ENCODE data around the gene GPR35.

GPR35 gene

DNA sequence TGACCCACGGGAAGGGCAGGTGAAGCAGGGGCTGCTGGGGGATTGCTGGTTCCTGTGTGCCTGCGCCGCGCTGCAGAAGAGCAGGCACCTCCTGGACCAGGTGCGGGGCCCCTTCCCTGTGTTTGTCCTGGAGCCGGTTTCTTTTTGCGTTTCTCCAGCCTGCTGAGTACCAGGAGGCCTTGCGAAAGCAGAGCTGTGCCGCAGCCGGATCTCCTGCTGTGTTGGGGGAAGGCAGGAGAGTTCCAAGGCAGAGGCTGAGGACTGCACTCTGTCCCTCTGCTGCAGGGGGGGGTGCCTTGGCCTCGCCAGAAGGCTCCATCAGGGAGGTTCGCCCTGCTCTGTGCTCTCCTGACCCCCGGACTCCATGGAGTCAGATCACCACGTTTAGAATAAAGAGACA is 35.9 kb upstream of the GPR35 start:
- H3K4me3 ChIP-seq (ENCODE audit: low read length) = no peak overlapping the region
- no peak overlapping the region for H3K27ac ChIP-seq (ENCODE audit: low read length)
- H3K27me3 ChIP-seq (ENCODE audit: control insufficient read depth, insufficient read depth, low read length) = no peaks in the 10 kb centered on the region
- WGBS (ENCODE audit: insufficient coverage, insufficient read length) = no CpG with 5 or more reads among the region's 14 CpGs
- H3K4me1 ChIP-seq (ENCODE audit: control insufficient read depth, insufficient read depth, low read length) = peaks cover 8% of the 10 kb centered on the region
- no peaks in the 10 kb centered on the region for H3K9me3 ChIP-seq (ENCODE audit: control insufficient read depth, insufficient read depth, low read length)
- peaks cover 12% of the 10 kb centered on the region for H3K36me3 ChIP-seq (ENCODE audit: control insufficient read depth, insufficient read depth, low read length)
- DNase-seq (ENCODE audit: low read depth, low spot score) = no peak

DNA sequence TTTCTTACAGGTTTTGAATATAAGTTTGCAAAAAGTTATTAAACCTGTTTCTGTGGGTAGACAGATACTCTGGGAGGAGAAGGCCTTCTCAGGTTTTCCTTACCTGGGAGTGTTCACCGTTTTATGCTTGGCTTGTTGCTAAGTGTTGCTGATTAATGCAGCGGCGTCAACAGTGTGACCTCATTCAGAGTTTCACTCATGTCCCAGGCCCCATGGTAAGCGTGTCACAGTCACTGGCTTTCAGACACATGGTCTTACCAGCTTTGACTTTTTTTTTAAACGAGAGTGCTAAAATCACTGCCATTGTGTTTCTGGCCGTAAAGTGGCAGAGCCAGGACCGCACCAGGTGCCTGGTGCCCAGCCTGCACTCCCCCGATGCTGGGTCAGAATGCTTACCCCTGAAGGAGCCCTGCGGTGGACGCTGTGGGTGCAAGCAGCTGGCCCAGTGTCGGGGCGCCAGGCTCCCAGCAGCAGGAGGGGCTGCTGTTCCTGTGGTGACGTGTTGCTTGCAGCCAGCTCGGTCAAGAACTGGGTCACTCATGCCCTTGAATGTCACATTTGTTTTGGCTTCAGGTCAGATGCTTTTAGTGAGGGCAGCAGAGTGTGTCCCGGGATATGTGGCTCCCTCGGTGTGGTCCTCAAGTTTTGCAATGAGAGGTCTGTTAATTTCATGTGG is 35.3 kb upstream of the GPR35 start:
- no CpG with 5 or more reads among the region's 16 CpGs for WGBS (ENCODE audit: insufficient coverage, insufficient read length)
- Histone ChIP-seq H3K4me3 (ENCODE audit: low read length) (no peak overlapping the region), H3K4me1 (ENCODE audit: control insufficient read depth, insufficient read depth, low read length) (peaks cover 7% of the 10 kb centered on the region), H3K27me3 (ENCODE audit: control insufficient read depth, insufficient read depth, low read length) (no peaks in the 10 kb centered on the region), H3K36me3 (ENCODE audit: control insufficient read depth, insufficient read depth, low read length) (peaks cover 12% of the 10 kb centered on the region), H3K9me3 (ENCODE audit: control insufficient read depth, insufficient read depth, low read length) (no peaks in the 10 kb centered on the region), H3K27ac (ENCODE audit: low read length) (no peak overlapping the region)
- no peak for DNase-seq (ENCODE audit: low read depth, low spot score)

DNA sequence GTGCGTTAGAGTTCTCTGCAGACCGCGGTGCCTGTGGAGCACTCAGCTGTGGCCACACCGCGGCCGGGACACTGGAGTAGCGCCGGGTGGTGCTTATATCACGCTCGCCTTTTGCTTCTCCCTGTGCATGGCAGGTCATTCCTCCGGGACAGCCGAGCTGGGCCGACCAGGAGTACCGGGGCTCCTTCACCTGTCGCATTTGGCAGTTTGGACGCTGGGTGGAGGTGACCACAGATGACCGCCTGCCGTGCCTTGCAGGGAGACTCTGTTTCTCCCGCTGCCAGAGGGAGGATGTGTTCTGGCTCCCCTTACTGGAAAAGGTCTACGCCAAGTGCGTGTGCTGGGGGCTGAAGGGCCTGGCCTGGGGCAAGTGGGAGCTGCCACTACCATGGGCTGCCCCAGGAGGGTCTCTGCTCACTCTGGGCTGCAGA is 34.6 kb upstream of the GPR35 start:
- Histone ChIP-seq H3K4me3 (ENCODE audit: low read length) (no peak overlapping the region), H3K27ac (ENCODE audit: low read length) (no peak overlapping the region), H3K27me3 (ENCODE audit: control insufficient read depth, insufficient read depth, low read length) (no peaks in the 10 kb centered on the region), H3K4me1 (ENCODE audit: control insufficient read depth, insufficient read depth, low read length) (peaks cover 3% of the 10 kb centered on the region; the same call in 1 of the 2 replicates), H3K36me3 (ENCODE audit: control insufficient read depth, insufficient read depth, low read length) (peaks cover 12% of the 10 kb centered on the region), H3K9me3 (ENCODE audit: control insufficient read depth, insufficient read depth, low read length) (no peaks in the 10 kb centered on the region)
- WGBS (ENCODE audit: insufficient coverage, insufficient read length) = no CpG with 5 or more reads among the region's 21 CpGs
- DNase-seq (ENCODE audit: low read depth, low spot score) = no peak

DNA sequence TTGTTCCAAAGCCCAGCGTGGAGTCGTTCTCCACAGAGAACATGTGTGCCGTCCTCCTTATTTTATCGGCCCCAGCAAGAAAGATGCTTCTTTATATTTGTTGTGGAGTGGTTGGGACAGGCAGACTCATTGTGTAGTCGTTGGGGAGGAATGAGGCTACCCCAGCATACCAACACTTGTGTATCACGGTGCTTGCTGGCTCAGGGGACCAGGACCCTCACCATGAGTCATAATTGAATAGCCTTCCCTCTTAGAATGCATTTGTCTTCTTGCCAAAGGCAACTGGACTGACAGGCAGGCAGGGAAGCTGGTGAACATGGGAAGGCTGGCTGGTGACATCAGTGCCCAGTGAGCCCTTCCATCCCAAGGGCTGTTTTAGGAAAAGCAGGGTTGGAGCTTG is 34.1 kb upstream of the GPR35 start:
- no peak overlapping the region for H3K4me3 ChIP-seq (ENCODE audit: low read length)
- no peak for DNase-seq (ENCODE audit: low read depth, low spot score)
- WGBS (ENCODE audit: insufficient coverage, insufficient read length) = no CpG with 5 or more reads among the region's 6 CpGs
- H3K4me1 ChIP-seq (ENCODE audit: control insufficient read depth, insufficient read depth, low read length) = peaks cover 3% of the 10 kb centered on the region; the same call in 1 of the 2 replicates
- H3K27me3 ChIP-seq (ENCODE audit: control insufficient read depth, insufficient read depth, low read length) = no peaks in the 10 kb centered on the region
- H3K9me3 ChIP-seq (ENCODE audit: control insufficient read depth, insufficient read depth, low read length) = no peaks in the 10 kb centered on the region
- H3K27ac ChIP-seq (ENCODE audit: low read length) = no peak overlapping the region
- H3K36me3 ChIP-seq (ENCODE audit: control insufficient read depth, insufficient read depth, low read length) = peaks cover 16% of the 10 kb centered on the region

DNA sequence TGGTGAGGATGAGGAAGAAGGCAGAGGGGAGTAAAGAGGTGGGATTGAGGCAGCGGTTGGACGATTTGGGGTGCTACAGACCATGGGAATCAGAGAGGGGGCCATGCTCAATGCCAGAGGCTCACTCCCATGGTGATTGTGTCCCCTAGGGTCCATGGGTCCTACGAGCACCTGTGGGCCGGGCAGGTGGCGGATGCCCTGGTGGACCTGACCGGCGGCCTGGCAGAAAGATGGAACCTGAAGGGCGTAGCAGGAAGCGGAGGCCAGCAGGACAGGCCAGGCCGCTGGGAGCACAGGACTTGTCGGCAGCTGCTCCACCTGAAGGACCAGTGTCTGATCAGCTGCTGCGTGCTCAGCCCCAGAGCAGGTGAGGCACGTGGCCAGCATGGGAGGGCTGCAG is 33.5 kb upstream of the GPR35 start:
- Histone ChIP-seq H3K27me3 (ENCODE audit: control insufficient read depth, insufficient read depth, low read length) (no peaks in the 10 kb centered on the region), H3K9me3 (ENCODE audit: control insufficient read depth, insufficient read depth, low read length) (no peaks in the 10 kb centered on the region), H3K36me3 (ENCODE audit: control insufficient read depth, insufficient read depth, low read length) (peaks cover 19% of the 10 kb centered on the region), H3K4me3 (ENCODE audit: low read length) (no peak overlapping the region), H3K4me1 (ENCODE audit: control insufficient read depth, insufficient read depth, low read length) (peaks cover 3% of the 10 kb centered on the region; the same call in 1 of the 2 replicates), H3K27ac (ENCODE audit: low read length) (no peak overlapping the region)
- no peak for DNase-seq (ENCODE audit: low read depth, low spot score)
- no CpG with 5 or more reads among the region's 13 CpGs for WGBS (ENCODE audit: insufficient coverage, insufficient read length)

DNA sequence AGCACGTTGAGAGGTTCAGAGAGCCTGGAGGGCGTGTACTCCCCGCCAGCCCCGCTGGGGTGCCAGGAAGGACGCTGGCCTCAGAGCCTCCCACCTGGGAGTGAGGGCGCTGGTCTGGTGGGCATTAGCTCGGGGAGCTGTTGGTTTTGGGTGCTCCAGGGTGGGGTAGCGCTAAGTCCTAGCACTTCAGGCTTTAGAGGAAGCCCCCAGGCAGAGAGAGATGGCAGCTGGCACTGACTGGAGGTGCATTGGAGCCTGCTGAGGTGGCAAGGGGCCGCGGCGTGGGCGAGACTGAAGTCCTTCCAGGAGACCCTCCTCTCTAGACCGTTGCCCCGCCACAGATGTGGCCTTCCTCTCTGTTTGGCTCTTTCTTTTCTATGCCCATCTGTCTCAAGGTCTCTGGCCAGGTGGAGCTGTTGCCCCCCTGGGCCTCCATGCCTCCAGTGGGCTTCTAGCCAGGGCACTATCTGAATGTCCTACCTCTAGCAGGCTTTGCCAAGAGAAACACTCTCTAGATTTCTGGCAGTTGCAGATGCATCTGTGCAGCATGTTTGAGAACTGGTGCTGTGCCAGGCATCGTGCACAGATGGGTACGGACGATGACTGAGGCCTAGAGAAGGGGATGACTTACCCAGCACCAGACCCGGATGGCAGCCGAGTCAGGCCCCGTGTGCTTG is 32.1 kb upstream of the GPR35 start:
- Histone ChIP-seq H3K4me3 (ENCODE audit: low read length) (no peak overlapping the region), H3K4me1 (ENCODE audit: control insufficient read depth, insufficient read depth, low read length) (no peaks in the 10 kb centered on the region), H3K27ac (ENCODE audit: low read length) (no peak overlapping the region), H3K27me3 (ENCODE audit: control insufficient read depth, insufficient read depth, low read length) (no peaks in the 10 kb centered on the region), H3K36me3 (ENCODE audit: control insufficient read depth, insufficient read depth, low read length) (peaks cover 25% of the 10 kb centered on the region), H3K9me3 (ENCODE audit: control insufficient read depth, insufficient read depth, low read length) (no peaks in the 10 kb centered on the region)
- WGBS (ENCODE audit: insufficient coverage, insufficient read length) = no CpG with 5 or more reads among the region's 20 CpGs
- DNase-seq (ENCODE audit: low read depth, low spot score) = no peak

DNA sequence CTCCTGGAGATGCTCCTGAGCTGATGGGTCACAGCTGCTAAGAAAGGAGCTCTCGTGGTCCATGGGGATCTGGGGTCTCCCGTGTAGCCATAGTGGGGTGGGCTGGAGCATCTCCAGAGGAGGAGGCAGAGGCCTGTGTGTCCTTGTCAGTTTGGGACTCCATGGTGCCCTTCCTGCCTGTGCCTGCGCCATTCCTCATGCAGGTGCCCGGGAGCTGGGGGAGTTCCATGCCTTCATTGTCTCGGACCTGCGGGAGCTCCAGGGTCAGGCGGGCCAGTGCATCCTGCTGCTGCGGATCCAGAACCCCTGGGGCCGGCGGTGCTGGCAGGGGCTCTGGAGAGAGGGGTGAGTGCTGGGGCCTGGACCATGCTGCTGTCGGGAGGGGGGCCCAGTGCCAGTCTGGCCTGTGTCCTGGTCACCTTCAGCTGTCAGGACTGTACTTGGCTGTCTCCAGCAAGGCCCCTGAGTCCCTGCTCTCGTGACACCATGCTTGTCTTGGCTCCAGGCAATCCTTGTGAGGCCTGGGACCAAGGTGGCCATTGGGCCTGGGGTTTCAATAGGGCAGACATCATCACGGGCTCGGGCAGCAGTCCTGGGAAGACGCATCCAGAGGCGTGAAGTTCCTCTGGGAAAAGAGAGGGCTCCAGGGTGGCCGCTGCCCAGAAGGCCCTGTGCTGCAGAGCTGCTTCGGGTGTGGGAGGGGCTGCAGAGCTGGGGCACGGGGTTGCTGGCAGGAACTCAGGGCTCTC is 31.4 kb upstream of the GPR35 start:
- H3K4me3 ChIP-seq (ENCODE audit: low read length) = no peak overlapping the region
- WGBS (ENCODE audit: insufficient coverage, insufficient read length) = no CpG with 5 or more reads among the region's 19 CpGs
- H3K9me3 ChIP-seq (ENCODE audit: control insufficient read depth, insufficient read depth, low read length) = no peaks in the 10 kb centered on the region
- H3K36me3 ChIP-seq (ENCODE audit: control insufficient read depth, insufficient read depth, low read length) = peaks cover 30% of the 10 kb centered on the region
- H3K4me1 ChIP-seq (ENCODE audit: control insufficient read depth, insufficient read depth, low read length) = no peaks in the 10 kb centered on the region
- no peak for DNase-seq (ENCODE audit: low read depth, low spot score)
- H3K27ac ChIP-seq (ENCODE audit: low read length) = no peak overlapping the region
- no peaks in the 10 kb centered on the region for H3K27me3 ChIP-seq (ENCODE audit: control insufficient read depth, insufficient read depth, low read length)

DNA sequence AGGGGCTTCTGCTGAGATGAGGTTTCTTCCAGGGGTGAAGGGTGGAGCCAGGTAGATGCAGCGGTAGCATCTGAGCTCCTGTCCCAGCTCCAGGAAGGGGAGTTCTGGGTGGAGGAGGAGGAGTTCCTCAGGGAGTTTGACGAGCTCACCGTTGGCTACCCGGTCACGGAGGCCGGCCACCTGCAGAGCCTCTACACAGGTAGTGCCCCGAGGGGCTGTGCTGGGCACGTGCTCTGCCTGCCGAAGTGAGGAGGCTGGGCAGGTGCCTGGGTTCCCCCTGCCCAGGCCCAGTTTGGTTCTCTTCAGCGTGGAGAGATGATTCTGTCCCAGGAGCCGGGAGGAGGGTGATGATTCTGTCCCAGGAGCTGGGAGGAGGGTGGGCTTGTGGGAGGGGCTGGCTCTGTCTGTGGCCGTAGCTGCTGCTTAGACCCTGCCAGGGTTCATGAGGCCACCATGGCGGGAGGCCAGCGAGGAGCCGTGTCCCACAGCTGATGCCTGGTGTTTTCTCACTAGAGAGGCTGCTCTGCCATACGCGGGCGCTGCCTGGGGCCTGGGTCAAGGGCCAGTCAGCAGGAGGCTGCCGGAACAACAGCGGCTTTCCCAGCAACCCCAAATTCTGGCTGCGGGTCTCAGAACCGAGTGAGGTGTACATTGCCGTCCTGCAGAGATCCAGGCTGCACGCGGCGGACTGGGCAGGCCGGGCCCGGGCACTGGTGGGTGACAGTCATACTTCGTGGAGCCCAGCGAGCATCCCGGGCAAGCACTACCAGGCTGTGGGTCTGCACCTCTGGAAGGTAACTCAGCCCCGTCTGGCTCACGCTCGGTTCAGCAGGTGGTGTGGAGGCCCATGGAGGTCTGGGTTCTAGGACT is 30.5 kb upstream of the GPR35 start:
- H3K36me3 ChIP-seq (ENCODE audit: control insufficient read depth, insufficient read depth, low read length) = peaks cover 27% of the 10 kb centered on the region
- DNase-seq (ENCODE audit: low read depth, low spot score) = no peak
- H3K27me3 ChIP-seq (ENCODE audit: control insufficient read depth, insufficient read depth, low read length) = no peaks in the 10 kb centered on the region
- no peak overlapping the region for H3K27ac ChIP-seq (ENCODE audit: low read length)
- H3K4me1 ChIP-seq (ENCODE audit: control insufficient read depth, insufficient read depth, low read length) = no peaks in the 10 kb centered on the region
- no CpG with 5 or more reads among the region's 34 CpGs for WGBS (ENCODE audit: insufficient coverage, insufficient read length)
- no peak overlapping the region for H3K4me3 ChIP-seq (ENCODE audit: low read length)
- H3K9me3 ChIP-seq (ENCODE audit: control insufficient read depth, insufficient read depth, low read length) = no peaks in the 10 kb centered on the region

DNA sequence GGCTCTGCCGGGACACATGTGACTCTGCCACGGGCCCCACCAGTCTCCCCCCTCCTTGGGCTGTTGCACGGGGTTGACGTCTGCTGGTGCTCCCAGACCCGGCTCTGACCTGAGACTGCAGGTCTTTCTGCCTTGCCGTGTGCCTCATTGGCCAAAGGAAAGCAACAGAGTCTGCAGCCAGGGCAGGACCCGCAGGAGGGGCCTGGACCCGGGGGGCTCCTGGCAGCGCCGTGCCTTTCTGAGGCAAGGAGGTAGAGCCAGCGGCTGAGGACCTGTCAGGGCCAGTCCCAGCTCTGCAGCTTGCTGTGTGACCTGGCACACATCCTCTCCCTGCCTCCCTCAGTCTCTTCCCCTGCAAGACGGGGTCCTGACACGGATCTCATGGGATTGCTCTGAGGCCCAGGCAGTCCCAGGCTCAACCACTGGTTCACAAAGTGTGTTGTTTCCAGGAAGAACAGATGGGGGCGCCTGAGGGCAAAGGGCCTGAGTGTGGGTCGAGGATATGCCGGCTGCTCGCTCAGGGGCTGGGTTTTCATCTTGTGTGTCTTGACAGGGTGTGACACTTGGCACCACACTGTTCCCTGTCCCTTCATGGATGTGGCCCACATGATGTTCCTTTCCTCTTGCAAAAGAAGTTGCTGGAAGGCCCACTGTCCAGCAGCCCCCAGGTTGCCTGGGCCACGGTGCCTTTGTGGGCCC is 29.8 kb upstream of the GPR35 start:
- H3K9me3 ChIP-seq (ENCODE audit: control insufficient read depth, insufficient read depth, low read length) = no peaks in the 10 kb centered on the region
- WGBS (ENCODE audit: insufficient coverage, insufficient read length) = no CpG with 5 or more reads among the region's 18 CpGs
- H3K4me1 ChIP-seq (ENCODE audit: control insufficient read depth, insufficient read depth, low read length) = no peaks in the 10 kb centered on the region
- H3K27me3 ChIP-seq (ENCODE audit: control insufficient read depth, insufficient read depth, low read length) = no peaks in the 10 kb centered on the region
- H3K27ac ChIP-seq (ENCODE audit: low read length) = no peak overlapping the region
- H3K36me3 ChIP-seq (ENCODE audit: control insufficient read depth, insufficient read depth, low read length) = peaks cover 27% of the 10 kb centered on the region
- no peak overlapping the region for H3K4me3 ChIP-seq (ENCODE audit: low read length)
- DNase-seq (ENCODE audit: low read depth, low spot score) = no peak
